NCI-H524 treated with DMSO at 0.1 percent for 48 hours (cell line): ENCODE results near the gene CCNB1.
"Not testable (repeated sequence)": the region's sequence is repeated elsewhere in the genome, so short reads cannot be mapped to it uniquely, and the experiment has no call there.

Experiments used
- DNase-seq: peaks from one replicate; lab custom pipeline; 2025; lab: John Stamatoyannopoulos, UW

Gene CCNB1

DNA sequence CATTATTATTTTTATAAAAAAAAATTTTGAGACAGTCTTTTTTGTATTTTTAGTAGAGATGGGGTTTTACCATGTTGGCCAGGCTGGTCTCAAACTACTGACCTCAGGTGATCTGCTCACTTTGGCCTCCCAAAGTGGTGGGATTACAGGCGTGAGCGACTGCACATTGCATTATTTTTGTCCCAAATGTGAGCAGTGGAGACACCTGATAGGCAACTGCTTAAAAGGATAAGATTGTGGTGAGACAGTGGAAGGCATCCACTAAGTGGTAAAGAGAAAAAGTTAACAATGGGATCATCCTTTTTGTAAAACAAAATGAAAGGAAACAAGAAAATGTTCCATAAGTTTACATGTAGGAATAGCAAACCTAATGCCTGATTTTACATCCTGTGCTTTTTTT lies 20.4 kb downstream of the CCNB1 start:
- DNase-seq = no peak

- no peak for DNase-seq
Measured at GRCh38 chr5:69188811-69189161, 21.8 kb downstream of the CCNB1 start.

GRCh38 chr5:69189162-69190086 lies 22.5 kb downstream of the CCNB1 start, which contains the start of gene CENPH:
TSS of gene CENPH (plus strand) at chr5:69189583. CDS start at chr5:69189635, 52 bp downstream.
- peak; percentile 40 for DNase-seq

DNA sequence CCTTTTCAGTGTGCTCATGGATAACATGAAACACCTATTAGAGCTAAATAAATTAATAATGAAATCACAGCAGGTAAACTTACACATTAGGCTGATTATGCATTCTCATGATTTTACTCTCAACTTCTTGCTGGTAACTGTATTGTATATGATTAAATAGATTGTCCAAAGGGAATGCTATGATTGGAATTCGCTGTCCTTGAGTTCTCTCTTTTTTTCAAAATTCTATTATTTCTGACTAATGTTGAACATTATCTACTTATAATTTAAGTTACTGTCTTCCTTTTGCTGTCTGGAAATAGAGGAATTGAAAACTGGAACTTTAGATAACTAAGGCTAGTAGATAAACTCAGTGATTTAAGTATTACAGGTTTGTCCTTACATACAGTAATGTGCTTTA lies 35.5 kb downstream of the CCNB1 start:
- no peak for DNase-seq

GRCh38 chr5:69206528-69207190 lies 39.7 kb downstream of the CCNB1 start:
- no peak for DNase-seq

DNA sequence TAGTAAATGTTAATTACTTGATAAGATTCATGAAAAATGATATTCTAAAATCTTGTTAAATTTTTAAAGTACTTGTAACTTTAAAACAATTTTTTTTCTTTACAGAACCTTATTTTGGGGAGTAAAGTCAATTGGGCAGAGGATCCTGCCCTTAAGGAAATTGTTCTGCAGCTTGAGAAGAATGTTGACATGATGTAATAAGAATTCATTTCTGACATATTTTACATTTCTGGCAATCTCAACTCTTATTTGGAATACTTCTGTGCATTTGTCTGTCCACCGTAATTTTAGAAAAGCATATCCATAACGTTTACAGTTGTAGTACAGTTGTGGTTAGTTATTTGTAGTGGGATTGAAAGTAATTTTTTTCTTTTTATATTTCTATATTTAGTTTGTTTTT lies 42.7 kb downstream of the CCNB1 start:
- DNase-seq = no peak

DNA sequence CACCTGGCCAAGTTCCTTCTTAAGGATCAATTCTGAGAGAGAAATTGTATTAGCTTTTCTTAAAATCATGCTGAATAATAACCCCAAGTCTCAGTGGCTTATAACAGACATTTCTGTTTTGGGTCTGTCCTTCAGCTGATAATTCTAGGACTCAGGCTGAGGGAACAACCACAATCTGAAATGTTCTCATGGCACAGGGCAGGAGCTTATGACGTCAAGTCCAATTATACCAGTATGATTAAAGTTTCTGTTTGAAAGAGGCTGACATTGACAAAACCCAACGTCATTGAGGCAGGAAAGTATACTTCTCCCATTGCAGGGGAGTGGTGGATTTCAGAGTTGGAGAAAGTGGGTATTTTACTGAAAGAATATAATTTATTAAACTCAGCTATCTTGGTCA lies 44.2 kb downstream of the CCNB1 start:
- no peak for DNase-seq

GRCh38 chr5:69212022-69212421 lies 45.1 kb downstream of the CCNB1 start:
- DNase-seq = no peak

- no peak for DNase-seq
Measured at GRCh38 chr5:69213513-69214215, 46.7 kb downstream of the CCNB1 start.

DNA sequence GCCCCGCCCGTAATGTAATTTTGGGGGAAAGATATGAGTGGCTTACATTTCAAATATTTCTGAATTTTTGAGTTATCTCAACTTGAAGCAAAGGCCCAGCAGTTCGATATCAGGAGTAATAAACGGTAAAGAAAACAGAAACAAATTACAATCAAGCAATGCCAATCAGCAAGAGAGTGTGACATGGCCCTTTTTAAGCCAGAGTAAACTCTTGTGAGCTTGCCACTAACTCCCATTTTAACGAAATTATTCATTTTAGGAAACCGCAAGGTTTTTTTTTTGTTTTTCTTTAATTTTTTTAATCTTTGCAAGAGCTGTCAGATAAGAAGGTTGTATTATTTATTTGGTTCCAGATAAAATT lies 50.2 kb downstream of the CCNB1 start:
- no peak for DNase-seq

DNA sequence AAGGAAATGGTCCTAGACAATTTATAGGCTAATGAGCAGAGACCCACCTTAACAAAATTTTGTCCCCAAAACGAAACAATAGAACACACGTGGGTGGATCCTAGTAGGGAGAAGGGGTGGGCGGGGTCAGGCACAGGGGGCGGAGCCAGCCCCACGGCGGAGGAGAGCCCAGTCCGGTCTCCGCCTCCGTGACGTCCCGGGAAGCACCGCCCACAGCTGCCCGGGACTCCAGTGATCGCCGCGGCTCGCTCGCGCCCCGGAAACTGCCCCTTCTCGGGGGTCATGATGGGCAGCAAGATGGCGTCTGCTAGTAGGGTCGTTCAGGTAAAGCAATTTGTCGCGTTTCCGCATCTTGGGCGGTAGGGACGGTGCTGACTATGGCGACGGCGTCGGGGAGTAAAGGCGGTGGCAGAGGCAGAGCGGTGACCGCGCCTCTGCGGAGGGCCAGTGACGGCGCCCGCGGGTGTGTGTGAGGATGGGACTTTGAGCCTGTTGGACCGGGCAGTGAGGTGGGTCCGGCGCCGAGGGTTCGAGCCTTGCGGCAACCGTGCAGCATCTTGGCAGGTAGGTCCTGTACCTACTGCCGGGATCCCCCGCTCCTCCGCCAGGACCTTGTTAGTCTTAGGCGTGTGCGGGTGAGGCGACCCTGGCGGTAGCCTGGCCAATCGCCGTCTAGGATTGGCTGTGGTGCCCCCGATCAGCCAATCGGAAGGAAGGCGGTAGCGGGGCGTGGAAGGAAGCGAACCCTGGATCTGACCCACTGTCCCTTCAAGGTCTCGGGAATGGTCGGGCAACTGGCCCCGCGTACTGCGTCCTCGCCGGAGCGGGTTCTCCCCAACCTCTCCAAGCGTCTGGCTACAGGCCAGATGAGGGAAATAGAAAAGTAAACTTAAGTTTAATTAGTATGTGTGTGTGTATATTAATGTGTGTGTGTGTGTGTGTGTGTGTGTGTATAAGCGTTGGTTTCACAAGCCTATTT lies 50.9 kb downstream of the CCNB1 start:
- DNase-seq = peak; percentile 71

DNA sequence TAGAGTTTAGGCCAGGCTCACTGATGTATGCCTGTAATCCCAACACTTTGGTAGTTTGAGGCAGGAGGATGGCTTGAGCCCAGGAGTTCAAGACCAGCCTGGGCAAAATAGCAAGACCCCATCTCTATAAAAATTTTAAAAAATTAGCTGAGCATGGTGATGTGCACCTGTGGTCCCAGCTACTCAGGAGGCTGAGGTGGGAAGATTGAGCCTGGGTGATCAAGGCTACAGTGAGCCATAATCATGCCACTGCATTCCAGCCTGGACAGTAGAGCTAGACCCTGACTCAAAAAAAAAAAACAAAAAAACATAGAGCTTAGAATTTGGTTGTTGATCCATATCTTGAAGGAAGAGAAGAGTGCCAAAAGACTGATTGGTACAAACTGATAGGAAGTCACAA lies 53.0 kb downstream of the CCNB1 start:
- DNase-seq = no peak

DNA sequence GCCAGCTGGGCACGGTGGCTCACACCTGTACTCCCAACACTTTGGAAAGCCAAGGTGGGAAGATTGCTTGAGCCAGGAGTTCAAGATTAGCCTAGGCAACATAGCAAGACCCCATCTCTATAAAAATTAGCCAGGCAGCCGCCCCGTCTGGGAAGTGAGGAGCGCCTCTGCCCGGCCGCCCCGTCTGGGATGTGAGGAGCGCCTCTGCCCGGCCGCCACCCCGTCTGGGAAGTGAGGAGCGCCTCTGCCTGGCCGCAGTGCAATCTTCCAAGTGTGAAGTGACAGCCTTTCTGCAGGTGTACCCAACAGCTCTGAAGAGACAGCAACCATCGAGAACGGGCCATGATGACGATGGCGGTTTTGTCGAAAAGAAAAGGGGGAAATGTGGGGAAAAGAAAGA lies 53.4 kb downstream of the CCNB1 start:
- DNase-seq = not testable (repeated sequence)

DNA sequence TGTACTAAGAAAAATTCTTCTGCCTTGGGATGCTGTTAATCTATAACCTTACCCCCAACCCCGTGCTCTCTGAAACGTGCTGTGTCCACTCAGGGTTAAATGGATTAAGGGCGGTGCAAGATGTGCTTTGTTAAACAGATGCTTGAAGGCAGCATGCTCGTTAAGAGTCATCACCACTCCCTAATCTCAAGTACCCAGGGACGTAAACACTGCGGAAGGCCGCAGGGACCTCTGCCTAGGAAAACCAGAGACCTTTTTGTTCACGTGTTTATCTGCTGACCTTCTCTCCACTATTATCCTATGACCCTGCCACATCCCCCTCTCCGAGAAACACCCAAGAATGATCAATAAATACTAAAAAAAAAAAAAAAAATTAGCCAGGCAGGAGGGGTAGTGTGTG lies 53.9 kb downstream of the CCNB1 start:
- not testable (repeated sequence) for DNase-seq

- DNase-seq = no peak
Measured at GRCh38 chr5:69224520-69224919, 57.6 kb downstream of the CCNB1 start.

DNA sequence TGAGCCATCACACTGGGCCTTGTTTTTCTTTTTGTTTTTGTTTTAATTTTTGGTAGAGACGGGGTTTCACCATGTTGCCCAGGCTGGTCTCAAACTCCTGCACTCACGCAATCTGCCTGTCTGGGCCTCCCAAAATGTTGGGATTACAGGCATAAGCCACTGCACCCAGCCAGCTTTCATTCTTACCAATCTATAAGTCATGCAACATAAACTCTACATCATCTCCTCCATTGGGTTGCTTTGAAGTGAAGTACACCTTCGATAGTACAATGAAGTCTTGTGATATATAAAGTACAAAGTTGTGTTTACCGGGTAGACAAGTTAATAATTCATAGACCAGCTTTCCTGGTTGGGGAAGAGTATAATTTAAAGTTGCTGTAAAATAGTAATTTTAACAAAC lies 58.9 kb downstream of the CCNB1 start:
- no peak for DNase-seq
